Measurements from ENCODE around the gene CCR5AS. TPM values are rescaled to one million over a fixed set of nuclear protein-coding genes. Genes with fewer than 3 reads are reported as not detected.
A peak's percentile ranks its signal among the peaks of the same experiment; 100 is the strongest.

CCR5AS gene

DNA sequence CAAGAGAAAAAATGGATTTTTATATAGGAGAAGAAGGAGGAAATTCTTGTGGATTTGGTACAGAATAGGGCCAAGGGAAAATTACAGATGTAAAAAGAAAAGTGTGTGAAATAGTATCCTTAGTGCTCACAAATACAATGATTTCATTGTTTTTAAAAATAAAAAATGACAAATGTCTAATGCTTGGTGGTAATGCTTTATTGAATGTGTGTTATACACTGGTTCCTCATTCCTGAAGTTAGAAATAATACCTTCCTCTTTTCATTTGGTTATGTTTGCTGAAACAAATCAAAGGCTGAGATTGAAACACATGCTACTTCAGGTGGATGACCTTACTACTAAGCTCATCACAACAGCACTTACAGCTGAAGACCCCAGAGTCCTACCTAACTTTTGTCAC, 90.7 kb downstream of the CCR5AS start:
- Histone ChIP-seq H3K27me3 (peaks cover 0 to 11% (median 0%) of the 10 kb centered on the region in 9 donors), H3K4me3 (no peak overlapping the region), H3K9me3 (no peaks in the 10 kb centered on the region), H3K36me3 (no peaks in the 10 kb centered on the region), H3K27ac (peak overlapping the region in 1 of 12 donors; percentile 59), H3K4me1 (peaks cover 0 to 52% (median 0%) of the 10 kb centered on the region in 12 donors)
- TF ChIP-seq POLR2A (IDR thresholded peaks at IDR 0.05), result no peak
- DNase-seq, result no peak
- intact Hi-C loops (cut with DNase I), result no loop called here
- ATAC-seq, result no peak

- Histone ChIP-seq H3K27me3 (peaks cover 0 to 8% (median 0%) of the 10 kb centered on the region in 9 donors), H3K27ac (peak overlapping the region in 1 of 12 donors; percentile 21), H3K4me3 (no peak overlapping the region), H3K4me1 (peaks cover 0 to 61% (median 0%) of the 10 kb centered on the region in 12 donors), H3K9me3 (no peaks in the 10 kb centered on the region), H3K36me3 (no peaks in the 10 kb centered on the region)
- intact Hi-C loops (cut with DNase I), result no loop called here
- TF ChIP-seq POLR2A (IDR thresholded peaks at IDR 0.05), result no peak
- TF ChIP-seq CTCF (IDR thresholded peaks at IDR 0.05), result no peak
- DNase-seq (no peak), ATAC-seq (no peak)
These were observed 92.3 kb downstream of the CCR5AS start for GRCh38 chr3:46314517-46314916.

Other genes starting within 250 kb of the CCR5AS start
- 10 to 100 TPM in 2 of 9 donors, 1 to 10 TPM in 7; 1.2 to 52.6 (median 2.4) TPM for gene CCR1, start 198.8 kb downstream of the CCR5AS start, total RNA-seq
- 1 to 10 TPM in 1 of 2 donors, under 1 TPM in 1; 0.61 to 1.6 TPM for gene CCR1, start 198.8 kb downstream of the CCR5AS start, polyA plus RNA-seq
- under 1 TPM in 2 of 9 donors, not detected in 7; 0.20 to 0.27 TPM for gene CCR3, start 164.6 kb downstream of the CCR5AS start, total RNA-seq
- not detected for gene CCR3, start 164.6 kb downstream of the CCR5AS start, polyA plus RNA-seq
- gene CCR2, start 53.0 kb downstream of the CCR5AS start, total RNA-seq, result 10 to 100 TPM in 1 of 9 donors, 1 to 10 TPM in 3, under 1 TPM in 5; 0.35 to 10.5 (median 0.94) TPM
- gene CCR2, start 53.0 kb downstream of the CCR5AS start, polyA plus RNA-seq, result under 1 TPM; 0.23 to 0.53 TPM
- gene CCR5, start 36.1 kb downstream of the CCR5AS start, total RNA-seq, result 10 to 100 TPM in 1 of 9 donors, 1 to 10 TPM in 1, under 1 TPM in 7; 0.13 to 12.7 (median 0.46) TPM
- under 1 TPM; 0.27 to 0.40 TPM for gene CCR5, start 36.1 kb downstream of the CCR5AS start, polyA plus RNA-seq
- gene CCRL2, start 193 bp upstream of the CCR5AS start, total RNA-seq, result 1 to 10 TPM in 8 of 9 donors, under 1 TPM in 1; 0.70 to 8.1 (median 1.7) TPM
- 1 to 10 TPM; 1.1 to 1.9 TPM for gene CCRL2, start 193 bp upstream of the CCR5AS start, polyA plus RNA-seq
- 10 to 100 TPM in 1 of 9 donors, 1 to 10 TPM in 8; 2.5 to 10.6 (median 3.1) TPM for gene LTF, start 57.8 kb upstream of the CCR5AS start, total RNA-seq
- 1 to 10 TPM; 1.6 to 3.0 TPM for gene LTF, start 57.8 kb upstream of the CCR5AS start, polyA plus RNA-seq
- not detected for gene RTP3, start 90.9 kb upstream of the CCR5AS start, total RNA-seq
- not detected for gene RTP3, start 90.9 kb upstream of the CCR5AS start, polyA plus RNA-seq
- 100 to 1,000 TPM in 4 of 9 donors, 10 to 100 TPM in 5; 74.4 to 147 (median 97.3) TPM for gene LRRC2, start 159.2 kb upstream of the CCR5AS start, total RNA-seq
- gene LRRC2, start 159.2 kb upstream of the CCR5AS start, polyA plus RNA-seq, result 10 to 100 TPM; 20.7 to 54.6 TPM
- not detected for gene FAM240A, start 205.5 kb upstream of the CCR5AS start, total RNA-seq
- gene FAM240A, start 205.5 kb upstream of the CCR5AS start, polyA plus RNA-seq, result not detected